Retinal pigment epithelial cell (primary cell): ENCODE results near the gene DLGAP1.

Experiments used
- DNase-seq: peaks from one replicate; pipeline ENCODE4 v3.0.0-alpha.2; 2010; ENCODE audit warnings: low read depth
- H3K4me3 ChIP-seq: 2 replicates; pipeline ENCODE4 v1.5.1; 2011; ENCODE audit warnings: mild to moderate bottlenecking, low read length, control low read depth, moderate library complexity
- TF ChIP-seq, protein P1 (sequence below): conservative IDR thresholded peaks from 2 replicates; pipeline ENCODE4 v1.5.1; 2011; ENCODE audit warnings: low read depth, low read length, control low read depth, inconsistent platforms

The DLGAP1 gene

DNA sequence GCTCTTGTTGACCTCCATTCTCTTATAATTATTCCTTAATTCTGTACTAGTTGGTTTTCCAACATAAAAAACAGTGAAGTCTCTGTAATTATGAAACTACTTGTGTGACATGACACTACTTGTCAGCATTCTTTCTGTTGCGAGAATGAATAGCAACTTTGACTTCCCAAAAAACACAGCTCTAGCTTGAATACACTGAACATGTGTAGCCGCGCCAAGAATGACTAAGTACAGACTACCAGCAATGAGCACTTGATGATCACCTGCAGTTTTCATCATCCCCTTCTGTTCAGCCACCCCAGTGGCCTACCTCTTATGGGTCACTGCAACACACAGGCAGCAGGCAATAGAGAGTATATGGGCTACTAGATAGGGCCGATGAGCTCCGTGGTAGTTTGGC, 775.9 kb downstream of the DLGAP1 start:
- no peak overlapping the region for H3K4me3 ChIP-seq
- DNase-seq, result no peak
- TF ChIP-seq, protein P1, sequence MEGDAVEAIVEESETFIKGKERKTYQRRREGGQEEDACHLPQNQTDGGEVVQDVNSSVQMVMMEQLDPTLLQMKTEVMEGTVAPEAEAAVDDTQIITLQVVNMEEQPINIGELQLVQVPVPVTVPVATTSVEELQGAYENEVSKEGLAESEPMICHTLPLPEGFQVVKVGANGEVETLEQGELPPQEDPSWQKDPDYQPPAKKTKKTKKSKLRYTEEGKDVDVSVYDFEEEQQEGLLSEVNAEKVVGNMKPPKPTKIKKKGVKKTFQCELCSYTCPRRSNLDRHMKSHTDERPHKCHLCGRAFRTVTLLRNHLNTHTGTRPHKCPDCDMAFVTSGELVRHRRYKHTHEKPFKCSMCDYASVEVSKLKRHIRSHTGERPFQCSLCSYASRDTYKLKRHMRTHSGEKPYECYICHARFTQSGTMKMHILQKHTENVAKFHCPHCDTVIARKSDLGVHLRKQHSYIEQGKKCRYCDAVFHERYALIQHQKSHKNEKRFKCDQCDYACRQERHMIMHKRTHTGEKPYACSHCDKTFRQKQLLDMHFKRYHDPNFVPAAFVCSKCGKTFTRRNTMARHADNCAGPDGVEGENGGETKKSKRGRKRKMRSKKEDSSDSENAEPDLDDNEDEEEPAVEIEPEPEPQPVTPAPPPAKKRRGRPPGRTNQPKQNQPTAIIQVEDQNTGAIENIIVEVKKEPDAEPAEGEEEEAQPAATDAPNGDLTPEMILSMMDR, result no peak

DNA sequence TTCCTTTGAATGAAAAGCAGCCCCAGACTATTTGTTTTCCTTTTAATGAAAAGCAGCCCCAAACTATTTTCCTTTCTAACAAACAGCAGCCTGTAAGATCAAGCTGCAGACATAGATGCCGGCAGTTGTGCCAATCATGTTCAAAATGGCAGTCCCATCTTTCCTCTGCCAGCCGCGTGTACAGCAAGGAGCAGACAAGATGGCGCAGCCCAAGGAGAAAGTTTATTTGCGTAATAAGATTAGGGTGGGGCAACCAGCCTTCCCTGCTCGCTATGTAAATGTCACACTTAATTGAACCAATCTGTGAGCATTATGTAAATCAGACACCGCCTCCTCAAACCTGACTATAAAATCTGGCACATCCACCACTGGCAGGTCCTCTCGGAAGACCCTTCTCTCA, 779.1 kb downstream of the DLGAP1 start:
- H3K4me3 ChIP-seq, result no peak overlapping the region
- DNase-seq, result no peak
- TF ChIP-seq, protein P1, result no peak

DNA sequence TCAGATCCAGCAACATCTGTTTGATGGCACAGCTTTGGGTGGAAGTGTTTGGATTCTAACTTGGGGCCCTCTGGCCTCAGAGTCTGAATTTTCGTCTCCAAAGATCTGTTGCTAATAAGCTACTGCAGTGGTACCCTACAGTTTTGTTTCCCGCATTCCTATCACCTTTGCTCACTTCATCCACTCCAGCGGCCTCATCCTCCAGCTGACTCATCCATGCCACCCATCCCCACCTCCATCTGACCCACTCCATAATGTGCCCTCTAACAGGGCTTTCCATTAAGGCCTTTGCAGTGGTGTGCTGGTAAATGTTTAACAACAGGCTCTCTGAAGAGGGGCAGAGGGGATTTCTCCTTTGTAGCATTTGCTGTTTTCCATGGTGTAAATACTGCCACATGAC, 779.7 kb downstream of the DLGAP1 start:
- TF ChIP-seq, protein P1, result no peak
- H3K4me3 ChIP-seq, result no peak overlapping the region
- DNase-seq, result no peak

DNA sequence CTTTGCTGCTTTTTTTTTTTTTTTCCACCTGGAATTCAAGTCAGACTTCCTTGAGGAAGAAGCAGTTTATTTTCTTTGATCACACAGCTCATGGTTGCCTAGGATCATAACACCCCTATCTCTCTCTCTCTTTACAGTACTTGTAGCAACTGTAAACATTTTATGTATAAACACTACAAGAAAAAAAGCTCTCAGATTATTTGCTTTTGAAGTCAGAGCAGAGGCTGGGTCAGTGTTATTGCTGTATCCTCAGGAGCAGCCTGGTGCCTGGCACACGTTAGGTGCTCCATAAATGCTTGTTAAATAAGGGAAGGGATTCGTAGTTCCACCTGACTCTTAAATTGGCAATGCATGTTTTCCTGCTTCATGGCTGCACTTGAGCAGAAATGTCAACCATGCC, 783.9 kb downstream of the DLGAP1 start:
- TF ChIP-seq, protein P1, result no peak
- no peak overlapping the region for H3K4me3 ChIP-seq
- DNase-seq, result no peak

DNA sequence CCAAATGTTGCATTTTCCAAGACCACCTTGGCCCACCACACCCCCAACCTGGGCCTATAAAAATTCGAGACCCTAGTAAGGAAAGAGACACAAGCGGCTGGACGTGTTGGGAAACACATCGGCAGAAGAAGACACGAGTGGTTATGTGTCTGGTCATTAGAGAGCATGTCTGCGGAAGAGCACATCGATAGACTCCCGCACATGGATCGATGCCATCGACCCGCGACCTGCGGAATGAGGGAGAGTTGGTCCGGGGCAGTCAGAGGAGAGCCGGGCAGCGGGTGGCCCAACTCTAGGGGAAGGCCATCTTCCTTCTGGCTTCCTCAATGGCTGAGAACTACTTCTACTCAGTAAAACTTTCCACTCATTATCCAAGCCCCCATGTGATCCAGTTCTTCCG, 785.7 kb downstream of the DLGAP1 start:
- no peak for DNase-seq
- H3K4me3 ChIP-seq, result no peak overlapping the region
- TF ChIP-seq, protein P1, result no peak

DNA sequence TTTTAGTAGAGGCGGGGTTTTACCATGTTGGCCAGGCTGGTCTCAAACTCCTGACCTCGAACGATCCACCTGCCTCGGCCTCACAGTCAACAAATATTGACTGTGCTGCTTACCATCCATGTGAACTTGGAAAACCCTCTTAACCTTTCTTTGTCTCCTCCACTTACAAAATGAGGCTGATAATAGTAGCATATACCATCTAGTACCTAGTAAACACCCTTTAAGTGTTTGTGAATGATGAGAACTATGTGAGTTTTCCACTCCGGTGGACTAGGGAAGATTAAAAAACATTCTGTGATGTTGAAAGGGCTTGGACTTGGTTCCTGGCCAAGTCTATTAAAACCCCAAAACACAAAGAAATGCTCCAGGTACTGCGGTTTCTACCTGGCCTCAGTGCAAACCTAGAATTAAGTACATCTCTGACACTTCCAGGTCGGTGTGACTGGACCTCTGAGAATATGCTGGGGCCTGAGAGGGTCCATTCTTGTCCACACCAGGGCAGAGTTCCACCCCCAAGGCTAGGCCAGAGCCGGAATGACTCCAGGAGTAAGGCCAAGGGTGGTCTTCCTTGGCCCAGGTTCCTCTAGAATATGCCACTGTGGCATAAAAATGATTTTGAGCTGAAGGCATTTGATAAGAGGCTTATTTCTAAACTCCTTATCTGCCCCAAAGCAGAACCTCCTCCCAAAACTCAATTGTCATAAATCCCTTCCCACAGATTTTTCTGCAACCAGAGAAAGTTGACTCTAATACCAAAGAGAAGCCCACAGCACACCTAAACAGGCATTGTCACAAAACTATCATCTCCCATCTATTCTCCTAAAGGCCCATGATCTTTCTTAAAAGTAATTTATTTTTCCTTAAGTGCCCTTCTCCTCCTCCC, 787.6 kb downstream of the DLGAP1 start:
- TF ChIP-seq, protein P1, result no peak
- H3K4me3 ChIP-seq, result no peak overlapping the region
- no peak for DNase-seq
